Activated naive CD4-positive, alpha-beta T cell treated with anti-CD3 and anti-CD28 coated beads, Interleukin-2, amount 50 U/mL, for 24 hours (primary cell): ENCODE data around the gene BATF.
"Not testable (repeated sequence)": the region's sequence is repeated elsewhere in the genome, so short reads cannot be mapped to it uniquely, and the experiment has no call there.

Source experiments
- H3K27ac Mint-ChIP-seq: one replicate; pipeline ENCODE4 v1.8.0; 2021; ENCODE audit warnings: mild to moderate bottlenecking, mixed read lengths
- H3K27me3 Mint-ChIP-seq: one replicate; pipeline ENCODE4 v1.8.0; 2021; ENCODE audit warnings: mixed read lengths
- H3K36me3 Mint-ChIP-seq: one replicate; pipeline ENCODE4 v1.8.0; 2021; ENCODE audit warnings: mixed read lengths
- H3K4me1 Mint-ChIP-seq: one replicate; pipeline ENCODE4 v1.8.0; 2021; ENCODE audit warnings: mixed read lengths
- H3K4me3 Mint-ChIP-seq: one replicate; pipeline ENCODE4 v1.8.0; 2021; ENCODE audit warnings: mild to moderate bottlenecking, mixed read lengths
- H3K9me3 Mint-ChIP-seq: one replicate; pipeline ENCODE4 v1.8.0; 2021; ENCODE audit warnings: mixed read lengths

BATF gene, protein sequence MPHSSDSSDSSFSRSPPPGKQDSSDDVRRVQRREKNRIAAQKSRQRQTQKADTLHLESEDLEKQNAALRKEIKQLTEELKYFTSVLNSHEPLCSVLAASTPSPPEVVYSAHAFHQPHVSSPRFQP

GRCh38 chr14:75522224-75522982, at the start of gene BATF:
Gene BATF, plus strand, starts transcription at chr14:75522469. Its CDS starts 214 bp downstream, at chr14:75522683.
- Mint-ChIP-seq H3K27ac (peak within 1 kb of the TSS; percentile 100), H3K9me3 (peaks cover 2% of the 10 kb centered on the region), H3K4me1 (peaks cover 76% of the 10 kb centered on the region), H3K36me3 (peaks cover 27% of the 10 kb centered on the region), H3K27me3 (no peaks in the 10 kb centered on the region), H3K4me3 (peak within 1 kb of the TSS; percentile 100)

DNA sequence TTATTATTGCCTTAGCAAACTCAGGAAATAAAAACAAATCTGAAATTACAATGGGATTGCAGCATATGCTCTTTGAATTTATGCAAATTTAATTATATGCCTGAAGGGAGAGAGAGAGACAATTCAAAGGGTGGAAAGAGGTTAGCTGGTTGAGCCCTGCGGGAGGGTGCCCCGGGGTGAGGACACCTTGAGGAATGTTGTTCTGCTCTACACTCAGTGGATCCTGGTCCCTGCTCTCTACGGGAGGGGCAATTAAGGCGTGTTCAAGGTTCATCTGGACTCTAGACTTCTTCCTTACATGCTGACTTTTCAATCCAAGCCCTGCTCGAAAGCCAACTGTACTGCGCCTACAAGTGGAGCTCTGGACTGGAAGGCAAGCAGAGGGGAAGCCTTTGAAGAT, 48.1 kb upstream of the BATF start:
- H3K9me3 Mint-ChIP-seq, H3K36me3 Mint-ChIP-seq, H3K4me3 Mint-ChIP-seq, H3K27me3 Mint-ChIP-seq, H3K4me1 Mint-ChIP-seq, H3K27ac Mint-ChIP-seq: not testable (repeated sequence)

- Mint-ChIP-seq H3K9me3 (no peaks in the 10 kb centered on the region), H3K27me3 (no peaks in the 10 kb centered on the region), H3K27ac (no peak overlapping the region), H3K4me3 (no peak overlapping the region), H3K36me3 (no peaks in the 10 kb centered on the region), H3K4me1 (no peaks in the 10 kb centered on the region)
These were observed 45.8 kb upstream of the BATF start for GRCh38 chr14:75476274-75476995.

- no peaks in the 10 kb centered on the region for H3K9me3 Mint-ChIP-seq
- H3K27ac Mint-ChIP-seq, result no peak overlapping the region
- no peaks in the 10 kb centered on the region for H3K27me3 Mint-ChIP-seq
- H3K4me1 Mint-ChIP-seq, result no peaks in the 10 kb centered on the region
- H3K4me3 Mint-ChIP-seq, result no peak overlapping the region
- no peaks in the 10 kb centered on the region for H3K36me3 Mint-ChIP-seq
These were observed 44.4 kb upstream of the BATF start for GRCh38 chr14:75477881-75478280.

DNA sequence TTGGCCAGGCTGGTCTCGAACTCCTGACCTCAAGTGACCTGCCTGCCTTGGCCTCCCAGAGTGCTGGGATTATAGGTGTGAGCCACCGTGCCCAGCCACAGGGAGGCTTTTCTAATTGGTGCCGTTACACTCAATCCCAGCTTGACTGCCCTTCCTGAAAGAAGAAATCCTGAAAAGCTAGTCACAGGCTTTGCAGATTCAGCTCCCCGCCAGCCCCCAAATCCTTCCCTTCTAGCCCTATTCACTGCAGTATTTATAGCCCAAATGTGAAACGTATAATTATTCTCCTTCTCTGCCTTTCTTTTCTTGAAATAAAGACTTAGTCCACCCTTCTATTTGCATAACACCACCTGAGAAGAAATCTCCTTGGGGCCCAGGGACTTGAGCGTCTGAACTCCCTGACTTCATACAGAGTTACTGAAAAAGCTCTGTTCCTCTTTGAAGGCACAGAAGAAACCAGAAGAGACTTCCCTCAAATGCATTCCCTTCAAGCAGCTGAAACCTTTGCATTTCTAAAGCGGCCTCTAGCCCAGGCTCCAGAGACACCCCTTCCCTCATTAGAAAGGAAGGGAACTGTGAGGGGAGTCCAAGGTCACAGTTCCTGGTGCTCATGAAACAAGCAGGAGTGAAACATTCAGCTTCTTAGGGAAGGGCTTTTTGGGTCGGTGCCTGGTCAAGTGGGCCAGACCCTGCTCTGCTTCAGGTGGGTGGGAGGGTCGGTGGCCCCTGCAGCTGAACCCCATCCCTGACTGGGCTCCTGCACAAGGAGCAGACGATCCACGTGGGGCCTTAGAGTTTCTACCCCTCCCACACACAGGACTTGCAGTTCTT, 42.3 kb upstream of the BATF start:
- Mint-ChIP-seq H3K27me3 (no peaks in the 10 kb centered on the region), H3K4me3 (no peak overlapping the region), H3K9me3 (no peaks in the 10 kb centered on the region), H3K36me3 (no peaks in the 10 kb centered on the region), H3K27ac (no peak overlapping the region), H3K4me1 (no peaks in the 10 kb centered on the region)

DNA sequence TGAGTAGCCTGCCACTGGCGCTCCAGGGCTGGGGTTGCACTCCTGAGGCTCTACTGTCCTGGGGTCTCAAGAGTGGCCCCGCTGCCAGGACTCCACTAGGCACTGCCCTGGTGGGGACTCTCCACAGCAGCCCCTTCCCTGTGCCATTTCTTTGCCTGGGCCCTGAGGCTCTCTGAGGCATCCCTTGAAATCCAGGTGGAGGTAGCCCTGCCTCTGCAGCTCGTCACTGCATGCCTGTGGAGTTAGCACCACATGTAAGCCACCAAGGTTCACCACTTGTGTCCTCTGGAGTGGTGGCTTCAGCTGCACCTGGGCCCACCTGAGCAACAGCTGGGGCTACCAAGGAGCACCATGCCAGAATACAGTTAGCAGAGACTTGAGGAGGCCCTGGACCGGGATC, 39.9 kb upstream of the BATF start:
- no peak overlapping the region for H3K4me3 Mint-ChIP-seq
- peaks cover 8% of the 10 kb centered on the region for H3K4me1 Mint-ChIP-seq
- no peak overlapping the region for H3K27ac Mint-ChIP-seq
- H3K27me3 Mint-ChIP-seq, result no peaks in the 10 kb centered on the region
- H3K9me3 Mint-ChIP-seq, result no peaks in the 10 kb centered on the region
- no peaks in the 10 kb centered on the region for H3K36me3 Mint-ChIP-seq

DNA sequence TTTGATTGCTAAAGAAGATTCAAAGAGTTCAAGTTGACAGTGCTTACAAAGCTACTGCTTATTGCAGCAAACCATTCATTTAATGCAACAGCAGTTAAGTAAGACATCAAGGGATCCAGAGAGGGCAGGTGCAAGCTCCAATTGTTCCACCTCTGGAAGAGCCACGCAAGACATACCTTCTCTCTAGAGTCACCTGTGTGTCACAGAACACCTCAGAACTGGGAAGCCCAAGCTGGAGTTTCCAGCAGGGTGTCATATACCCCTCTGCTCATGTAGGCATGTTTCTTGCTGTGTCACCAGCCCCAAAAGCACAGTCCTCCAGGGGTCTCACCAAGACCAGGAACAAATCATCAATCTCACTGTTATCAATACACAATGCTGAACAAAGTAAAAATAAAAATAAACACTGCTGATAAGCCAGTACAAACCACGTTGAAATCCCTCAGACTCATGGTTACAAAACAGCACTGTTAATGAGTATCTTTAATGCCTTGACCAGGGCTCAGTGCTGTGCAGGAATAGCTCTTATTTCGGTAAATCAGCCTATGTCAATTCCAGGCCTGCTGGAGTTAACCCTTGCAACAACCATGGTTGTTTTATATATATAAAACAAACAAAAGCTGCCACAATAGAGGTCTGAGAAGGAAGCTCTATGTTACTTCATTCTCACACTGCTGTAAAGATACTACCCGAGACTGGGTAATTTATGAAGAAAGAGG, 37.4 kb upstream of the BATF start:
- H3K4me1 Mint-ChIP-seq, result peaks cover 15% of the 10 kb centered on the region
- no peaks in the 10 kb centered on the region for H3K27me3 Mint-ChIP-seq
- no peak overlapping the region for H3K4me3 Mint-ChIP-seq
- no peaks in the 10 kb centered on the region for H3K36me3 Mint-ChIP-seq
- H3K9me3 Mint-ChIP-seq, result no peaks in the 10 kb centered on the region
- no peak overlapping the region for H3K27ac Mint-ChIP-seq

DNA sequence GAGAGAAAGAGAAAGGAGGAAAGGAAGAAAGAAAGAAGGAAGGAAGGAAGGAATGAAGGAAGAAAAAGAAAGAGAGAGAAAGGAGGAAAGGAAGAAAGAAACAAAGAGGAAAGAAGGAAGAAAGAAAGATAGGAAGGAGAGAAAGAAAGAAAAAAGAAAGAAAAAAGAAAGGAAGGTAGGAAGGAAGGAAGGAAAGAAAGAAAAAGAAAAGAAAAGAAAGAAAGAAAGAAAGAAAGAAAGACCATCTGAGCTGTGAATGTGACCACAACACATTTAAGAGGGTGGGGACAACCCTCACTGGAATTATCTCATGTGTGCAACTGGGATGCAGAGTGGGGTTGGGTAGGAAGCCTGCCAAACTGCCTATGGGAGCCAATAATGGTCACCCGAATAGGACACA, 36.0 kb upstream of the BATF start:
- H3K36me3 Mint-ChIP-seq, result no peaks in the 10 kb centered on the region
- no peak overlapping the region for H3K27ac Mint-ChIP-seq
- peaks cover 15% of the 10 kb centered on the region for H3K4me1 Mint-ChIP-seq
- H3K4me3 Mint-ChIP-seq, result no peak overlapping the region
- no peaks in the 10 kb centered on the region for H3K27me3 Mint-ChIP-seq
- no peaks in the 10 kb centered on the region for H3K9me3 Mint-ChIP-seq

- Mint-ChIP-seq H3K4me3 (no peak overlapping the region), H3K27ac (no peak overlapping the region), H3K27me3 (no peaks in the 10 kb centered on the region), H3K9me3 (no peaks in the 10 kb centered on the region), H3K36me3 (no peaks in the 10 kb centered on the region), H3K4me1 (peaks cover 15% of the 10 kb centered on the region)
These were observed 35.1 kb upstream of the BATF start for GRCh38 chr14:75487155-75487671.

DNA sequence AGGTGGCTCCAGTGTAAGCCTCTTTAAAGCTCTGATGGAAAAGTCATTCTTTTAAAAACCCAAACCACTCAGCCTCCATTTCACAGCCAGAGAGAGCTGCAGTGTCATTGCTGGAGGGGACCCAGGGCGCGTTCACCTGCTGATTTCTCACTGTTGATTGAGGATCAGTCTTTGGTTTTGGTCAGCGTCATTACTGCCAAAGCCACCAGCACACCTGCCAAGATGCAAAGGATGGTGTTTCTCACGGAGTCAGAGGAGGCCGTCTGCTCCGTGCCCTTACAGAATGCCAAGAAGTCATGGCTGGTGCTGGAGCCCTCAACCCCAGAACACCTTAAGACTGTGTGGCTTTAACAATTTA, 32.8 kb upstream of the BATF start:
- no peaks in the 10 kb centered on the region for H3K9me3 Mint-ChIP-seq
- no peaks in the 10 kb centered on the region for H3K27me3 Mint-ChIP-seq
- H3K4me3 Mint-ChIP-seq, result no peak overlapping the region
- no peak overlapping the region for H3K27ac Mint-ChIP-seq
- peaks cover 31% of the 10 kb centered on the region for H3K4me1 Mint-ChIP-seq
- H3K36me3 Mint-ChIP-seq, result no peaks in the 10 kb centered on the region

GRCh38 chr14:75491376-75491978, 30.8 kb upstream of the BATF start:
- H3K9me3 Mint-ChIP-seq, result no peaks in the 10 kb centered on the region
- H3K27ac Mint-ChIP-seq, result no peak overlapping the region
- H3K36me3 Mint-ChIP-seq, result no peaks in the 10 kb centered on the region
- no peak overlapping the region for H3K4me3 Mint-ChIP-seq
- no peaks in the 10 kb centered on the region for H3K27me3 Mint-ChIP-seq
- peaks cover 36% of the 10 kb centered on the region for H3K4me1 Mint-ChIP-seq

GRCh38 chr14:75492832-75493591, 29.3 kb upstream of the BATF start:
- Mint-ChIP-seq H3K27me3 (no peaks in the 10 kb centered on the region), H3K36me3 (no peaks in the 10 kb centered on the region), H3K4me3 (peak overlapping the region; percentile 27), H3K9me3 (no peaks in the 10 kb centered on the region), H3K4me1 (peaks cover 36% of the 10 kb centered on the region), H3K27ac (peak overlapping the region; percentile 73)

DNA sequence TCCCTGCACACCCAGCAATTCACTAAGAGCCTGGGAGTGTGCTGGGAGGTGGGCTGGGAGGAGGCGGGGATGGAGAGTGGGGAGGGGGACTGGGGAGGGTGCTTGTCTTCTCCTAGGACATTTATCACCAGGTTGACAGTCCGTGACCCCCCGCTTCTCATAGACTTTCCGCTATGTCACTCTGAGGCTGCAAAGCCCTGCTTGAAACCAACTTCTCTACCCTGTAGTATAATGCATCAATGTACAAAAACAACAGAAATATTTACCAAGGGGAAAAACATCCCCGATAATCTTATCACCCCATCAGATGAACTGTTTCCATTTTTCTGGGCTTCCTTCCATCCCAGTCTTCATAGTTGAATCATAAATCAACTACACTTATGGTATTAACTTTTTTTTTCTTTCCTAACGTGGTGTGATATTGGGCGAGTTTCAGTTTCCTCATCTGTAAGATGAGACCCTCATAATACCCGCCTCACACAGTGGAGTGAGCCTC, 28.6 kb upstream of the BATF start:
- no peaks in the 10 kb centered on the region for H3K36me3 Mint-ChIP-seq
- H3K9me3 Mint-ChIP-seq, result no peaks in the 10 kb centered on the region
- H3K27me3 Mint-ChIP-seq, result no peaks in the 10 kb centered on the region
- H3K4me3 Mint-ChIP-seq, result peak overlapping the region; percentile 3
- peak overlapping the region; percentile 71 for H3K27ac Mint-ChIP-seq
- H3K4me1 Mint-ChIP-seq, result peaks cover 34% of the 10 kb centered on the region

DNA sequence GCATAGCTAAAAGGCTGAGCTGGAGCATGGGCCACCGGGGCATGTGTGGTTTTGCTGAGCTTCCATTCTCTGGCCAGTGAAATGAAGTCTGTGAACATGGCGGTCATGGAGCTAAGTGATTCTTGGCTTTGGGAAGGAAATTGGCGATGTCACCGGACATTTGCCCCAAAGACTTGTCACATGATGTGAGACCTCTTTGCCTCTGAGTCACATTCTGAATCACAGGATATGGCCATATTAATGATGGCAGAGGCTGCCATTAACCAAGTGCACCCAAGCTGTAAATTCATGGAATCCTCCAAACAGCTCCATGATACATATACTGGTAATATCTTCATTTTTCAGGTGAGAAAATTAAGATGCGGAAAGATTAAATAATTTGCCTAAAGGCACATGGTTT, 27.4 kb upstream of the BATF start:
- H3K4me1 Mint-ChIP-seq, result peaks cover 31% of the 10 kb centered on the region

More for the DNA sequence above, 27.4 kb upstream of the BATF start:
- no peak overlapping the region for H3K27ac Mint-ChIP-seq
- no peaks in the 10 kb centered on the region for H3K36me3 Mint-ChIP-seq
- no peaks in the 10 kb centered on the region for H3K9me3 Mint-ChIP-seq
- no peaks in the 10 kb centered on the region for H3K27me3 Mint-ChIP-seq
- no peak overlapping the region for H3K4me3 Mint-ChIP-seq
